B cell (primary cell): ENCODE measurements around the gene UNC13D. TPM values are rescaled to one million over a fixed set of nuclear protein-coding genes. Genes with fewer than 3 reads are reported as not detected.

ENCODE experiments used
- ATAC-seq: fragments of 200-7000 bp; cut with Tn5 transposase; one replicate; pipeline ENCODE4 v1.10.0; 2021; ENCODE audit warnings: low read depth, mild to moderate bottlenecking, moderate number of reproducible peaks, moderate library complexity
- CTCF ChIA-PET: fragments of 350-600 bp; sonication (Branson Sonifier 250); formaldehyde crosslinking; loops from one replicate; lab custom pipeline; 2021; ENCODE audit warnings: antibody characterized with exemption, inconsistent platforms; lab: Charles Lee
- POLR2A ChIA-PET: fragments of 350-600 bp; sonication (Branson Sonifier 250); formaldehyde crosslinking; loops from one replicate; lab custom pipeline; 2021; ENCODE audit warnings: antibody characterized with exemption; lab: Charles Lee
- DNase-seq: peaks from one replicate; pipeline ENCODE4 v3.0.0; 2013
- H2AFZ ChIP-seq: 2 replicates; pipeline ENCODE4 v1.6.1; 2012; ENCODE audit warnings: mild to moderate bottlenecking, low read depth, low read length; ENCODE audit not compliant: insufficient read depth, poor library complexity, severe bottlenecking
- H3K27ac ChIP-seq, 2 donors: 1 replicate in 1 of 2; 2 replicates in 1 of 2; pipeline ENCODE4 v1.5.1; 2012 to 2013; ENCODE audit warnings: low read length in 2 of 2, mild to moderate bottlenecking in 2 of 2, moderate library complexity in 1 of 2
- H3K27me3 ChIP-seq, 4 experiments: fragments of 200-600 bp in 1 of 4; sonication (generic) in 1 of 4; replicated peaks in 1 of 4; 1 replicate in 2 of 4; 2 replicates in 2 of 4; pipeline versions ENCODE4 v1.6.1 to v1.7.0; 2013 to 2016; ENCODE audit warnings: low read length in 3 of 4, mild to moderate bottlenecking in 2 of 4, mixed read lengths in 1 of 4, moderate library complexity in 1 of 4; ENCODE audit not compliant: insufficient read depth in 4 of 4, control insufficient read depth in 3 of 4; ENCODE audit errors: control extremely low read depth in 1 of 4
- H3K36me3 ChIP-seq, 2 experiments: replicated peaks in 1 of 2; 1 replicate in 1 of 2; 2 replicates in 1 of 2; pipeline versions ENCODE4 v1.6.1 to v1.7.1; 2013; ENCODE audit warnings: low read length in 1 of 2; ENCODE audit not compliant: insufficient read depth in 2 of 2, control insufficient read depth in 1 of 2; ENCODE audit errors: control extremely low read depth in 1 of 2, extremely low read depth in 1 of 2
- H3K4me1 ChIP-seq, 2 donors: fragments of 200-600 bp in 1 of 2; sonication (generic) in 1 of 2; 1 replicate in 1 of 2; 2 replicates in 1 of 2; pipeline versions ENCODE4 v1.5.1 to v1.6.1; 2013 to 2017; ENCODE audit warnings: low read length in 2 of 2; ENCODE audit not compliant: control insufficient read depth in 2 of 2, insufficient read depth in 2 of 2
- H3K4me2 ChIP-seq: replicated peaks from 2 replicates; pipeline ENCODE3; 2012; ENCODE audit warnings: mild to moderate bottlenecking, low read depth, low read length; ENCODE audit not compliant: poor library complexity, severe bottlenecking
- H3K4me3 ChIP-seq, 5 experiments: fragments of 200-600 bp in 1 of 5; sonication (generic) in 1 of 5; 1 replicate in 3 of 5; 2 replicates in 2 of 5; pipeline versions ENCODE4 v1.5.1 to v1.7.0; 2011 to 2016; ENCODE audit warnings: low read length in 4 of 5, mild to moderate bottlenecking in 4 of 5, low read depth in 2 of 5, control low read depth in 1 of 5, moderate library complexity in 1 of 5; ENCODE audit not compliant: insufficient read depth in 1 of 5; ENCODE audit errors: control extremely low read depth in 1 of 5, extremely low read depth in 1 of 5
- H3K79me2 ChIP-seq: fragments of 200-600 bp; sonication (generic); one replicate; pipeline ENCODE4 v1.6.0; 2016; ENCODE audit warnings: low read length; ENCODE audit not compliant: control insufficient read depth, insufficient read depth
- H3K9ac ChIP-seq: fragments of 200-600 bp; sonication (generic); 2 replicates; pipeline ENCODE4 v1.6.1; 2017; ENCODE audit warnings: mild to moderate bottlenecking, low read length, moderate library complexity
- H3K9me3 ChIP-seq, 3 donors: one replicate each; pipeline versions ENCODE4 v1.6.1 to v1.7.1; 2013; ENCODE audit warnings: low read length in 2 of 3; ENCODE audit not compliant: control insufficient read depth in 2 of 3, insufficient read depth in 1 of 3; ENCODE audit errors: control extremely low read depth in 1 of 3
- H4K20me1 ChIP-seq: 2 replicates; pipeline ENCODE4 v1.6.0; 2012; ENCODE audit warnings: mild to moderate bottlenecking, low read length; ENCODE audit not compliant: insufficient read depth, control insufficient read depth, poor library complexity, severe bottlenecking
- H3K27ac Mint-ChIP-seq: one replicate; pipeline ENCODE4 v1.8.0; 2021; ENCODE audit warnings: mixed read lengths
- H3K27me3 Mint-ChIP-seq: one replicate; pipeline ENCODE4 v1.8.0; 2021; ENCODE audit warnings: mixed read lengths
- H3K4me1 Mint-ChIP-seq: one replicate; pipeline ENCODE4 v1.8.0; 2021; ENCODE audit warnings: mixed read lengths
- H3K4me3 Mint-ChIP-seq: one replicate; pipeline ENCODE4 v1.8.0; 2021; ENCODE audit warnings: mixed read lengths
- H3K9me3 Mint-ChIP-seq: one replicate; pipeline ENCODE4 v1.8.0; 2022; ENCODE audit warnings: mixed read lengths; ENCODE audit not compliant: insufficient read depth
- EZH2 ChIP-seq: IDR thresholded peaks from 2 replicates; pipeline ENCODE4 v1.6.1; 2012; ENCODE audit warnings: borderline replicate concordance, low read depth, mild to moderate bottlenecking, moderate library complexity, low read length; ENCODE audit not compliant: insufficient read depth, poor library complexity, severe bottlenecking
- WGBS: methylation state at CpG from one replicate; pipeline ENCODE4 v1.1.5; 2013; ENCODE audit warnings: missing lambda C conversion rate; ENCODE audit not compliant: insufficient coverage; 5-methylcytosine and 5-hydroxymethylcytosine counted together
- intact Hi-C: fragments of 100-400 bp; cut with micrococcal nuclease; formaldehyde crosslinking; loops from one replicate; pipeline ENCODE4 v1.10.0; 2022
- polyA plus RNA-seq: library from polyadenylated mRNA; depleted of rRNA; stranded (reverse); fragments of >200 nt; gene quantifications from 2 replicates; pipeline ENCODE4 v1.2.3, GENCODE V29; 2012
- total RNA-seq, 2 donors: library from RNA; stranded (reverse); fragments of 120-200 nt in 1 of 2; gene quantifications; 1 replicate in 1 of 2; 2 replicates in 1 of 2; pipeline versions ENCODE4 v1.2.3 to v1.2.4, GENCODE V29; 2013 to 2022
- TF ChIP-seq, protein P1 (sequence below): fragments of 200-600 bp; IDR thresholded peaks from one replicate; pipeline ENCODE4 v1.8.0; 2022; ENCODE audit warnings: antibody characterized with exemption, mild to moderate bottlenecking

UNC13D gene
- total and polyA plus RNA-seq, 2 donors (not counting 1 experiment from before 2014, with no cell fraction given): 101 to 107 TPM

DNA sequence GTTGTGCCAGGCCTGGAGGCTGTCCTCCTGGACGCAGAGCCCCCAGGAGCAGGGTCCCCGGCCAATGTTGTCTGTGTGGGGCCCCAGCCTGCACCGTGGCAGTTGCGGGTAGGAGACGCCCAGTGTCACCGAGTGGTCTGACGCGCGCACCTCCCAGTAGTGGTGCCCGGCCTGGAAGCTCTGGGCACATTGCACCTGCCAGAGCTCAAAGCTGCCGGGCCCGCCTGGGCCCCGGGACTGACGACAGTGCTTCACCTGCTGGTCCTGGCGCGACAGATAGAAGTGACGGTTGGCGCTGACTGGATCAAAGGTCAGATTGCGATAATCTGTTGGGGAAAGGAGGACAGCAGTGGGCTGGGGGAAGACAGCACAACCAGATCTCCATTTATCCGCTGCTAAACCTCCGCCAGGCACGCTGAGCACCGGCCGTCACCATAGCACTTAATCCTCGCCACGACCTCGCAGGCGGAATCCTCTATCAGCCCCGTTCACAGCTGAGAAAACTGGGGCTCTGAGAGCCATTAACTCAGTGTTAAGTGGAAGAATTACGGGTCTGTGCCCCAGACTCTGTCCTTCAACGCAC, 46.9 kb upstream of the UNC13D start:
- CTCF ChIA-PET: no interaction called here
- no peaks in the 10 kb centered on the region for H3K27me3 ChIP-seq
- intact Hi-C loops: no loop called here
- Mint-ChIP-seq H3K9me3 (no peaks in the 10 kb centered on the region), H3K4me3 (no peak overlapping the region), H3K27ac (no peak overlapping the region), H3K4me1 (peaks cover 20% of the 10 kb centered on the region), H3K27me3 (no peaks in the 10 kb centered on the region)
- H4K20me1 ChIP-seq: peaks cover 28% of the 10 kb centered on the region
- POLR2A ChIA-PET: no interaction called here
- no peaks in the 10 kb centered on the region for H3K9me3 ChIP-seq
- ATAC-seq: no peak
- TF ChIP-seq EZH2: no peak
- TF ChIP-seq, protein P1, sequence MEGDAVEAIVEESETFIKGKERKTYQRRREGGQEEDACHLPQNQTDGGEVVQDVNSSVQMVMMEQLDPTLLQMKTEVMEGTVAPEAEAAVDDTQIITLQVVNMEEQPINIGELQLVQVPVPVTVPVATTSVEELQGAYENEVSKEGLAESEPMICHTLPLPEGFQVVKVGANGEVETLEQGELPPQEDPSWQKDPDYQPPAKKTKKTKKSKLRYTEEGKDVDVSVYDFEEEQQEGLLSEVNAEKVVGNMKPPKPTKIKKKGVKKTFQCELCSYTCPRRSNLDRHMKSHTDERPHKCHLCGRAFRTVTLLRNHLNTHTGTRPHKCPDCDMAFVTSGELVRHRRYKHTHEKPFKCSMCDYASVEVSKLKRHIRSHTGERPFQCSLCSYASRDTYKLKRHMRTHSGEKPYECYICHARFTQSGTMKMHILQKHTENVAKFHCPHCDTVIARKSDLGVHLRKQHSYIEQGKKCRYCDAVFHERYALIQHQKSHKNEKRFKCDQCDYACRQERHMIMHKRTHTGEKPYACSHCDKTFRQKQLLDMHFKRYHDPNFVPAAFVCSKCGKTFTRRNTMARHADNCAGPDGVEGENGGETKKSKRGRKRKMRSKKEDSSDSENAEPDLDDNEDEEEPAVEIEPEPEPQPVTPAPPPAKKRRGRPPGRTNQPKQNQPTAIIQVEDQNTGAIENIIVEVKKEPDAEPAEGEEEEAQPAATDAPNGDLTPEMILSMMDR: no peak
- no peak overlapping the region for H3K4me3 ChIP-seq
- no peak overlapping the region for H3K9ac ChIP-seq
- peaks cover 12 to 14% of the 10 kb centered on the region in 2 donors for H3K4me1 ChIP-seq
- no peak overlapping the region for H2AFZ ChIP-seq
- peaks cover 24% of the 10 kb centered on the region for H3K79me2 ChIP-seq
- peaks cover 2 to 8% of the 10 kb centered on the region in 2 experiments for H3K36me3 ChIP-seq
- no peak for DNase-seq
- no peak overlapping the region for H3K4me2 ChIP-seq
- no peak overlapping the region for H3K27ac ChIP-seq
- WGBS: 97% methylated on average over 31 of the region's 31 CpGs

DNA sequence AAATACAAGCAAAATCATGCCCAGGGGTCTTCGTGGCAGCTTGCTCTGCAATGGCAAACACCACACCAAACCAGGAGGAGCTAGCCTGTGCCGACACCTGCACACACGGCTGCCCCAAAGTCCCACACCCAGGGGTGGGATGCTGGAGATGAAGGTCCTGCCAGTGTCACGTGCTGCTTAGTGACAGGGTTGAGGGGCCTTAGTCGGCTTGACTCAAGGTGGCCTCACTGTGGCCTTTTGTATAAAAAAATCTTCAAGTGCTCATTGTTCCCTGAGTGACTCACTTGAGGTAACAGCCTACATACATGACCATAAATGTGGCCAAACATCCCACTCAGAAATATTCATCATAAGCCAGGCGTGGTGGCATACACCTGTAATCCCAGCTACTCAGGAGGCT, 45.2 kb upstream of the UNC13D start:
- Histone ChIP-seq H3K9me3 (no peaks in the 10 kb centered on the region), H3K27me3 (no peaks in the 10 kb centered on the region), H3K27ac (no peak overlapping the region), H2AFZ (no peak overlapping the region), H3K4me1 (no peaks in the 10 kb centered on the region), H3K9ac (no peak overlapping the region), H3K4me3 (no peak overlapping the region), H3K4me2 (no peak overlapping the region), H4K20me1 (peaks cover 13% of the 10 kb centered on the region), H3K36me3 (peaks cover 2 to 8% of the 10 kb centered on the region in 2 experiments), H3K79me2 (peaks cover 9% of the 10 kb centered on the region)
- Mint-ChIP-seq H3K4me3 (no peak overlapping the region), H3K9me3 (no peaks in the 10 kb centered on the region), H3K4me1 (peaks cover 8% of the 10 kb centered on the region), H3K27me3 (no peaks in the 10 kb centered on the region), H3K27ac (no peak overlapping the region)
- ATAC-seq: no peak
- intact Hi-C loops: no loop called here
- no peak for DNase-seq
- WGBS: 69% methylated on average over 2 of the region's 6 CpGs
- TF ChIP-seq EZH2: no peak
- TF ChIP-seq, protein P1: no peak
- CTCF ChIA-PET: interaction anchor here (0.7 to 1.4 kb wide), 3 partner anchors 8 to 12 kb away, joined by 4 to 6 read pairs (median 5); partner anchors contain the start of genes TRIM47 and TRIM65
- POLR2A ChIA-PET: interaction anchor here (0.6 kb wide), 1 partner anchor 350 kb away, joined by 7 read pairs; no protein-coding TSS in a partner anchor
